ENCODE results near the gene OSBPL6.

OSBPL6 gene

DNA sequence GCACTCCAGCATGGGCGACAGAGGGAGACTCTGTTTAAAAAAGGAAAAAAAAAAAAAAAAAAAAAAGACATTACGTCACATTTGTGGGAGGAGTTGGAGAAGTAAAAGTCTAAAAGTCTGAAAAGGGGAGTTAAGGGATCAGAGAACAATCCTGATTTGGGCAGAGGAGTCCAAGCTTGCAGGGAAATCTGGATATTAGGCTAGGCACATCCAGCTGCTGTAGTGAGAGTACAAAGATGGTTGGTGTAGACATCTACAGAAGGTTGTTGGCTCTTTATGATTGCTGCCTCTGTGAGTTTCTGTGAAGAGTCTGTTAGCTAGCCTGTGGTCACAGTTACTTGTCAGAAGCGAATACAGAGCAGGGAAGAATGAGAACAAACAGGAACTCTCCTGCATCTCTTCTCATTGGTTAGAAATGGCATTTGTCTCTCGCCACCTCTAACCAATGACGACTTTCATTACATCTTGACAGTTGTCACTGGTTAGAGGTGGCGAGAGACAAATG is 3.3 kb upstream of the OSBPL6 start:
- Histone ChIP-seq H3K4ac (ENCODE audit: low read depth in 1 of 2, low read length in 2 of 2) (no peak overlapping the region), H2BK120ac (ENCODE audit: low read depth, low read length) (no peak overlapping the region), H2AK5ac (ENCODE audit: low read length, severe bottlenecking) (no peak overlapping the region), H3K36me3 (ENCODE audit: control insufficient read depth in 1 of 2, insufficient read depth in 2 of 2, low read depth in 1 of 2, low read length in 2 of 2) (no peaks in the 10 kb centered on the region), H3K14ac (ENCODE audit: low read length in 2 of 2) (no peak overlapping the region), H3K4me2 (ENCODE audit: low read length, poor library complexity, severe bottlenecking) (no peak overlapping the region), H4K91ac (ENCODE audit: low read length) (no peak overlapping the region), H3K9me3 (ENCODE audit: control insufficient read depth, low read length) (no peaks in the 10 kb centered on the region), H3K27ac (ENCODE audit: low read length, poor library complexity, severe bottlenecking) (no peak overlapping the region), H3K9ac (ENCODE audit: low read length) (no peak overlapping the region), H3K79me1 (replicated peaks; ENCODE audit: low read length, poor library complexity, severe bottlenecking) (peaks cover 1% of the 10 kb centered on the region), H3K23ac (ENCODE audit: low read length in 2 of 2) (no peak overlapping the region), H2AFZ (ENCODE audit: low read depth, low read length) (no peak overlapping the region), H3K4me3 (ENCODE audit: insufficient read depth in 1 of 2, low read depth in 1 of 2, low read length in 2 of 2) (no peak overlapping the region), H3K4me1 (ENCODE audit: control insufficient read depth, insufficient read depth, low read depth, low read length) (peaks cover 1% of the 10 kb centered on the region), H4K8ac (ENCODE audit: low read length) (no peak overlapping the region), H3K18ac (ENCODE audit: low read depth in 1 of 2, low read length in 2 of 2) (no peak overlapping the region), H3K27me3 (ENCODE audit: control insufficient read depth in 1 of 2, insufficient read depth in 1 of 2, low read length in 2 of 2) (peaks cover 0 to 8% of the 10 kb centered on the region in 2 experiments), H2BK5ac (ENCODE audit: low read depth, low read length, poor library complexity, severe bottlenecking) (no peak overlapping the region), H2BK12ac (ENCODE audit: low read length in 2 of 2) (no peak overlapping the region), H2BK15ac (ENCODE audit: low read depth, poor library complexity, severe bottlenecking) (no peak overlapping the region)
- peak; percentile 24 for DNase-seq
- WGBS, result 58% methylated on average over 5 of the region's 6 CpGs

DNA sequence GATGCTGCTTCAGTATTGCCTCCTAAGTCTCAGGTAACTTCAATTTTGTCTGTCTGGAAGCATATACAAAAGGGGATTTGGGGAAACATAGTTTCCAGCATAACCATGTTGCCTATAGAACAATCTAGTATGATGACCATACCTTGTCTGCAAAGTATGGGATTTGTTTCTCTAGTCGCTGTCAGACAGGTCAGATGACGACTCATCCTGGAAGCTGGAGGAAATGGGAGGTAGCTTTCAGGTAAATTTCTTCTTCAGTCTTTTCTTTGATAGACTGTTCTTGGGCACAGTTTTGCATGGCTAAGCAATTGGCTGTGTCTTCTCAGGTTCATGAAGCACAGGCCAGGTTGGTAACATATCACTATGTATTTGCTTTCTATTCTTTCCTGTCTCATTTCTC is 2.8 kb upstream of the OSBPL6 start:
- Histone ChIP-seq H2AK5ac (ENCODE audit: low read length, severe bottlenecking) (no peak overlapping the region), H2BK120ac (ENCODE audit: low read depth, low read length) (no peak overlapping the region), H3K79me1 (replicated peaks; ENCODE audit: low read length, poor library complexity, severe bottlenecking) (peaks cover 1% of the 10 kb centered on the region), H3K23ac (ENCODE audit: low read length in 2 of 2) (no peak overlapping the region), H4K8ac (ENCODE audit: low read length) (no peak overlapping the region), H3K18ac (ENCODE audit: low read depth in 1 of 2, low read length in 2 of 2) (no peak overlapping the region), H3K9me3 (ENCODE audit: control insufficient read depth, low read length) (no peaks in the 10 kb centered on the region), H3K27ac (ENCODE audit: low read length, poor library complexity, severe bottlenecking) (no peak overlapping the region), H2BK15ac (ENCODE audit: low read depth, poor library complexity, severe bottlenecking) (no peak overlapping the region), H3K14ac (ENCODE audit: low read length in 2 of 2) (no peak overlapping the region), H3K4me1 (ENCODE audit: control insufficient read depth, insufficient read depth, low read depth, low read length) (peaks cover 1% of the 10 kb centered on the region), H2BK12ac (ENCODE audit: low read length in 2 of 2) (no peak overlapping the region), H3K9ac (ENCODE audit: low read length) (no peak overlapping the region), H2BK5ac (ENCODE audit: low read depth, low read length, poor library complexity, severe bottlenecking) (no peak overlapping the region), H3K4ac (ENCODE audit: low read depth in 1 of 2, low read length in 2 of 2) (no peak overlapping the region), H2AFZ (ENCODE audit: low read depth, low read length) (no peak overlapping the region), H3K27me3 (ENCODE audit: control insufficient read depth in 1 of 2, insufficient read depth in 1 of 2, low read length in 2 of 2) (peaks cover 0 to 8% of the 10 kb centered on the region in 2 experiments), H3K4me3 (ENCODE audit: insufficient read depth in 1 of 2, low read depth in 1 of 2, low read length in 2 of 2) (no peak overlapping the region), H3K4me2 (ENCODE audit: low read length, poor library complexity, severe bottlenecking) (no peak overlapping the region), H4K91ac (ENCODE audit: low read length) (no peak overlapping the region), H3K36me3 (ENCODE audit: control insufficient read depth in 1 of 2, insufficient read depth in 2 of 2, low read depth in 1 of 2, low read length in 2 of 2) (no peaks in the 10 kb centered on the region)
- 85% methylated on average over 2 of the region's 2 CpGs for WGBS
- no peak for DNase-seq

GRCh38 chr2:178193496-178193822 is 853 bp upstream of the OSBPL6 start:
- Histone ChIP-seq H2BK120ac (ENCODE audit: low read depth, low read length) (no peak overlapping the region), H3K18ac (ENCODE audit: low read depth in 1 of 2, low read length in 2 of 2) (peak overlapping the region; percentile 82 to 83), H2BK15ac (ENCODE audit: low read depth, poor library complexity, severe bottlenecking) (peak overlapping the region; percentile 83), H3K4me1 (ENCODE audit: control insufficient read depth, insufficient read depth, low read depth, low read length) (peaks cover 1% of the 10 kb centered on the region), H3K4me3 (ENCODE audit: insufficient read depth in 1 of 2, low read depth in 1 of 2, low read length in 2 of 2) (peak overlapping the region; percentile 90 to 91), H3K36me3 (ENCODE audit: control insufficient read depth in 1 of 2, insufficient read depth in 2 of 2, low read depth in 1 of 2, low read length in 2 of 2) (no peaks in the 10 kb centered on the region), H4K8ac (ENCODE audit: low read length) (no peak overlapping the region), H2AK5ac (ENCODE audit: low read length, severe bottlenecking) (no peak overlapping the region), H3K27me3 (ENCODE audit: control insufficient read depth in 1 of 2, insufficient read depth in 1 of 2, low read length in 2 of 2) (peaks cover 0 to 8% of the 10 kb centered on the region in 2 experiments), H3K14ac (ENCODE audit: low read length in 2 of 2) (no peak overlapping the region), H2BK5ac (ENCODE audit: low read depth, low read length, poor library complexity, severe bottlenecking) (no peak overlapping the region), H2BK12ac (ENCODE audit: low read length in 2 of 2) (no peak overlapping the region), H3K9ac (ENCODE audit: low read length) (peak overlapping the region; percentile 74), H3K79me1 (replicated peaks; ENCODE audit: low read length, poor library complexity, severe bottlenecking) (peaks cover 1% of the 10 kb centered on the region), H4K91ac (ENCODE audit: low read length) (no peak overlapping the region), H2AFZ (ENCODE audit: low read depth, low read length) (peak overlapping the region; percentile 87), H3K27ac (ENCODE audit: low read length, poor library complexity, severe bottlenecking) (peak overlapping the region; percentile 45), H3K4ac (ENCODE audit: low read depth in 1 of 2, low read length in 2 of 2) (no peak overlapping the region), H3K4me2 (ENCODE audit: low read length, poor library complexity, severe bottlenecking) (peak overlapping the region; percentile 82), H3K23ac (ENCODE audit: low read length in 2 of 2) (no peak overlapping the region), H3K9me3 (ENCODE audit: control insufficient read depth, low read length) (no peaks in the 10 kb centered on the region)
- WGBS, result 13% methylated on average over 9 of the region's 10 CpGs
- no peak for DNase-seq

- peaks cover 0 to 8% of the 10 kb centered on the region in 2 experiments for H3K27me3 ChIP-seq (ENCODE audit: control insufficient read depth in 1 of 2, insufficient read depth in 1 of 2, low read length in 2 of 2)
- peak overlapping the region in 1 of 2 experiments; percentile 91 for H3K23ac ChIP-seq (ENCODE audit: low read length in 2 of 2)
- H3K4me1 ChIP-seq (ENCODE audit: control insufficient read depth, insufficient read depth, low read depth, low read length), result peaks cover 1% of the 10 kb centered on the region
- H2BK12ac ChIP-seq (ENCODE audit: low read length in 2 of 2), result peak overlapping the region in 1 of 2 experiments; percentile 39
- peak overlapping the region; percentile 82 for H3K4me2 ChIP-seq (ENCODE audit: low read length, poor library complexity, severe bottlenecking)
- under 1% methylated on average over 53 of the region's 83 CpGs for WGBS
- H3K4ac ChIP-seq (ENCODE audit: low read depth in 1 of 2, low read length in 2 of 2), result no peak overlapping the region
- H2AK5ac ChIP-seq (ENCODE audit: low read length, severe bottlenecking), result no peak overlapping the region
- no peaks in the 10 kb centered on the region for H3K36me3 ChIP-seq (ENCODE audit: control insufficient read depth in 1 of 2, insufficient read depth in 2 of 2, low read depth in 1 of 2, low read length in 2 of 2)
- H2AFZ ChIP-seq (ENCODE audit: low read depth, low read length), result peak overlapping the region; percentile 94
- peak; percentile 79 for DNase-seq
- H3K27ac ChIP-seq (ENCODE audit: low read length, poor library complexity, severe bottlenecking), result no peak overlapping the region
- H3K4me3 ChIP-seq (ENCODE audit: insufficient read depth in 1 of 2, low read depth in 1 of 2, low read length in 2 of 2), result peak overlapping the region; percentile 90 to 91
- peak overlapping the region; percentile 74 for H3K9ac ChIP-seq (ENCODE audit: low read length)
- H3K14ac ChIP-seq (ENCODE audit: low read length in 2 of 2), result peak overlapping the region in 1 of 2 experiments; percentile 72
- H3K18ac ChIP-seq (ENCODE audit: low read depth in 1 of 2, low read length in 2 of 2), result peak overlapping the region; percentile 61 to 83
- H4K91ac ChIP-seq (ENCODE audit: low read length), result peak overlapping the region; percentile 39
- H3K9me3 ChIP-seq (ENCODE audit: control insufficient read depth, low read length), result no peaks in the 10 kb centered on the region
- H2BK120ac ChIP-seq (ENCODE audit: low read depth, low read length), result no peak overlapping the region
- peaks cover 1% of the 10 kb centered on the region for H3K79me1 ChIP-seq (replicated peaks; ENCODE audit: low read length, poor library complexity, severe bottlenecking)
- H4K8ac ChIP-seq (ENCODE audit: low read length), result peak overlapping the region; percentile 41
- no peak overlapping the region for H2BK15ac ChIP-seq (ENCODE audit: low read depth, poor library complexity, severe bottlenecking)
- no peak overlapping the region for H2BK5ac ChIP-seq (ENCODE audit: low read depth, low read length, poor library complexity, severe bottlenecking)
Measured at GRCh38 chr2:178194600-178195389, 483 bp downstream of the OSBPL6 start.

All from mesenchymal stem cell (in vitro differentiated cells and primary cell).